ENCODE measurements around the gene ATG9B. TPM values are rescaled to one million over a fixed set of nuclear protein-coding genes. Genes with fewer than 3 reads are reported as not detected.
A peak's percentile ranks its signal among the peaks of the same experiment; 100 is the strongest.

ATG9B gene
- total and polyA plus RNA-seq, 2 experiments from 2014 or later = 0.80 to 2.4 TPM

DNA sequence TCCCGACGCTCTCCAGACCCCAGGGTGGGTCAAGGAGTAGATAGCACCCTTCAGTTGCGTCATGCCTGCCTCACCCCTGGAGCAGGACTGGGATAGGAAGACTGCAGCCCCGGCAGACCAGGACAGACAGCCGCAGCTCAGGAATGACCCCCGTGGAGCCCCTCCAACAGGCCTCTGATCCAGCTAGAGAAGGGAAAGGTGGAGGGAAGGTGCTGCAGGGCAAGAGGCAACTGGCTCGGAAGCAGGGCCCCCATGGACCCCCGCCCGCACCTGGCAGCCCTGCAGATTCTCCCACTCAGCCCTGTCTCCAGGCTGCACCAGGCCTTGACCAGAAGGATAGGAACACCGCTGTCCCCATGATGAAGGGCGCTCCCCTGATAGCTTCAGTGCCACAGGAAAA lies 53.9 kb downstream of the ATG9B start:
- Histone ChIP-seq H4K20me1 (ENCODE audit: insufficient read depth, poor library complexity, severe bottlenecking) (no peaks in the 10 kb centered on the region), H3K4me3 (no peak overlapping the region), H3K79me2 (no peaks in the 10 kb centered on the region), H3K9me2 (replicated peaks; ENCODE audit: insufficient read depth) (no peaks in the 10 kb centered on the region), H2AFZ (no peak overlapping the region), H3K4me1 (ENCODE audit: insufficient read depth) (peaks cover 64% of the 10 kb centered on the region), H3K27ac (no peak overlapping the region), H3K9me3 (ENCODE audit: low read depth) (no peaks in the 10 kb centered on the region), H3K36me3 (replicated peaks; ENCODE audit: insufficient read depth, low read depth) (no peaks in the 10 kb centered on the region), H3K27me3 (peaks cover 9% of the 10 kb centered on the region), H3K4me2 (peak overlapping the region; percentile 41)
- no peak for DNase-seq (ENCODE audit: low spot score)
- TF ChIP-seq EZH2phosphoT487 (IDR thresholded peaks at IDR 0.05; ENCODE audit: low read depth, severe bottlenecking, unreplicated experiment) (no peak), EZH2 (IDR thresholded peaks at IDR 0.05; ENCODE audit: borderline replicate concordance) (no peak)
- TF ChIP-seq, protein P1, sequence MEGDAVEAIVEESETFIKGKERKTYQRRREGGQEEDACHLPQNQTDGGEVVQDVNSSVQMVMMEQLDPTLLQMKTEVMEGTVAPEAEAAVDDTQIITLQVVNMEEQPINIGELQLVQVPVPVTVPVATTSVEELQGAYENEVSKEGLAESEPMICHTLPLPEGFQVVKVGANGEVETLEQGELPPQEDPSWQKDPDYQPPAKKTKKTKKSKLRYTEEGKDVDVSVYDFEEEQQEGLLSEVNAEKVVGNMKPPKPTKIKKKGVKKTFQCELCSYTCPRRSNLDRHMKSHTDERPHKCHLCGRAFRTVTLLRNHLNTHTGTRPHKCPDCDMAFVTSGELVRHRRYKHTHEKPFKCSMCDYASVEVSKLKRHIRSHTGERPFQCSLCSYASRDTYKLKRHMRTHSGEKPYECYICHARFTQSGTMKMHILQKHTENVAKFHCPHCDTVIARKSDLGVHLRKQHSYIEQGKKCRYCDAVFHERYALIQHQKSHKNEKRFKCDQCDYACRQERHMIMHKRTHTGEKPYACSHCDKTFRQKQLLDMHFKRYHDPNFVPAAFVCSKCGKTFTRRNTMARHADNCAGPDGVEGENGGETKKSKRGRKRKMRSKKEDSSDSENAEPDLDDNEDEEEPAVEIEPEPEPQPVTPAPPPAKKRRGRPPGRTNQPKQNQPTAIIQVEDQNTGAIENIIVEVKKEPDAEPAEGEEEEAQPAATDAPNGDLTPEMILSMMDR (IDR thresholded peaks at IDR 0.05; ENCODE audit: poor library complexity) = no peak
- WGBS (ENCODE audit: low lambda C conversion rate, missing lambda C conversion rate) = 58% methylated on average over 11 of the region's 11 CpGs

DNA sequence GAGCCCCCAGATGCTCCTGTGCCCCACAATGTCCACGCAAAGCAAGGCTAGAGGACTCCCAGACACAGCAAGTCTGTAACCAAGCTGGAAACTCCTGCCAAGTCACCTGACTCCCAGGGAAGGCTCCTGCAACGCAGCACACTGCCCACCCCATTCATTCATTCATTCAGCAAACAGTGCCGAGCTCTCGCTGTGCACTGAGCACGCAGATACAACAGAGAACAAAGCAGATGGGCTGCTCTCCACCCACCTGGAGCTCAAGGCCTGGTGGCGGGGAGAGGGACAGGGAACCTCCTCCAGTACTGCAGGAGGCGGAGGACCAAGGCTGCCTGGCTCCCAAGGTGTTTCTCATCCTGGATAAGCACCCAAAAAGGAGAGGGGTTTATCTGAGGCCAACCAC lies 54.8 kb downstream of the ATG9B start:
- Histone ChIP-seq H3K27me3 (peaks cover 9% of the 10 kb centered on the region), H3K4me3 (no peak overlapping the region), H3K36me3 (replicated peaks; ENCODE audit: insufficient read depth, low read depth) (no peaks in the 10 kb centered on the region), H4K20me1 (ENCODE audit: insufficient read depth, poor library complexity, severe bottlenecking) (no peaks in the 10 kb centered on the region), H3K4me2 (no peak overlapping the region), H3K79me2 (no peaks in the 10 kb centered on the region), H3K9me2 (replicated peaks; ENCODE audit: insufficient read depth) (no peaks in the 10 kb centered on the region), H3K4me1 (ENCODE audit: insufficient read depth) (peaks cover 64% of the 10 kb centered on the region), H2AFZ (no peak overlapping the region), H3K27ac (no peak overlapping the region), H3K9me3 (ENCODE audit: low read depth) (no peaks in the 10 kb centered on the region)
- TF ChIP-seq, protein P1 (IDR thresholded peaks at IDR 0.05; ENCODE audit: poor library complexity) = no peak
- TF ChIP-seq EZH2 (IDR thresholded peaks at IDR 0.05; ENCODE audit: borderline replicate concordance) (no peak), EZH2phosphoT487 (IDR thresholded peaks at IDR 0.05; ENCODE audit: low read depth, severe bottlenecking, unreplicated experiment) (no peak)
- 84% methylated on average over 7 of the region's 7 CpGs for WGBS (ENCODE audit: low lambda C conversion rate, missing lambda C conversion rate)
- DNase-seq (ENCODE audit: low spot score) = no peak

- Histone ChIP-seq H3K27ac (no peak overlapping the region), H3K4me1 (ENCODE audit: insufficient read depth) (peaks cover 59% of the 10 kb centered on the region), H3K27me3 (peaks cover 9% of the 10 kb centered on the region), H3K9me3 (ENCODE audit: low read depth) (no peaks in the 10 kb centered on the region), H3K79me2 (no peaks in the 10 kb centered on the region), H3K4me2 (no peak overlapping the region), H2AFZ (no peak overlapping the region), H3K9me2 (replicated peaks; ENCODE audit: insufficient read depth) (no peaks in the 10 kb centered on the region), H3K4me3 (no peak overlapping the region), H3K36me3 (replicated peaks; ENCODE audit: insufficient read depth, low read depth) (no peaks in the 10 kb centered on the region), H4K20me1 (ENCODE audit: insufficient read depth, poor library complexity, severe bottlenecking) (no peaks in the 10 kb centered on the region)
- no peak for DNase-seq (ENCODE audit: low spot score)
- WGBS (ENCODE audit: low lambda C conversion rate, missing lambda C conversion rate) = 81% methylated on average over 16 of the region's 16 CpGs
- TF ChIP-seq EZH2 (IDR thresholded peaks at IDR 0.05; ENCODE audit: borderline replicate concordance) (no peak), EZH2phosphoT487 (IDR thresholded peaks at IDR 0.05; ENCODE audit: low read depth, severe bottlenecking, unreplicated experiment) (no peak)
- TF ChIP-seq, protein P1 (IDR thresholded peaks at IDR 0.05; ENCODE audit: poor library complexity) = no peak
These were observed 55.4 kb downstream of the ATG9B start for GRCh38 chr7:150968734-150969372.
